Measurements from ENCODE around the gene TMEM108.

Gene TMEM108

DNA sequence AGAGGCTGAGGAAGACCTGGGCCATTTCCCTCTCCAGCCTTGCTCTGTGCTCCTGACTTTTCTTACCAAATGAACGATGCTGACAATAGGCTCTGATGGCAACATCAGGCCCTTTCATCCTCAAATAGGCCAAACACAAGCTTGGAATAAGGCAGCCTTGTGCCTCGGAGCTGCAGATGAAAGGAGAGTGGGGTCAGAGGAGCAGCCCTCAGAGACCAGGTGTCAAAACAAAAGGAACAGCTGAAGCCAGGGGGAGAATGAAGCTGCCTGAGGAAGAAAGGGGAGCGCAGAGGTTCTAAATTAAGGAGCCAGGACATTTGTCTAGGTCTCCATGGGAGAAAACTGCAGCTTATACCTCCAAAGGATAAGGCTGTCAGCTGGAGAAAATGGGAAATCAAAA, 366.7 kb downstream of the TMEM108 start:
- TF ChIP-seq SIN3A (IDR thresholded peaks at IDR 0.05; ENCODE audit: borderline replicate concordance, insufficient read depth, low read length) (no peak), TAF1 (IDR thresholded peaks at IDR 0.05; ENCODE audit: borderline replicate concordance, insufficient read depth, low read length) (no peak), FOXP2 (optimal IDR thresholded peaks at IDR 0.05; ENCODE audit: borderline replicate concordance, extremely low read depth, extremely low read length, insufficient read depth) (no peak), POLR2AphosphoS5 (IDR thresholded peaks at IDR 0.05; ENCODE audit: low read depth, low read length) (no peak)
- TF ChIP-seq, protein P1, sequence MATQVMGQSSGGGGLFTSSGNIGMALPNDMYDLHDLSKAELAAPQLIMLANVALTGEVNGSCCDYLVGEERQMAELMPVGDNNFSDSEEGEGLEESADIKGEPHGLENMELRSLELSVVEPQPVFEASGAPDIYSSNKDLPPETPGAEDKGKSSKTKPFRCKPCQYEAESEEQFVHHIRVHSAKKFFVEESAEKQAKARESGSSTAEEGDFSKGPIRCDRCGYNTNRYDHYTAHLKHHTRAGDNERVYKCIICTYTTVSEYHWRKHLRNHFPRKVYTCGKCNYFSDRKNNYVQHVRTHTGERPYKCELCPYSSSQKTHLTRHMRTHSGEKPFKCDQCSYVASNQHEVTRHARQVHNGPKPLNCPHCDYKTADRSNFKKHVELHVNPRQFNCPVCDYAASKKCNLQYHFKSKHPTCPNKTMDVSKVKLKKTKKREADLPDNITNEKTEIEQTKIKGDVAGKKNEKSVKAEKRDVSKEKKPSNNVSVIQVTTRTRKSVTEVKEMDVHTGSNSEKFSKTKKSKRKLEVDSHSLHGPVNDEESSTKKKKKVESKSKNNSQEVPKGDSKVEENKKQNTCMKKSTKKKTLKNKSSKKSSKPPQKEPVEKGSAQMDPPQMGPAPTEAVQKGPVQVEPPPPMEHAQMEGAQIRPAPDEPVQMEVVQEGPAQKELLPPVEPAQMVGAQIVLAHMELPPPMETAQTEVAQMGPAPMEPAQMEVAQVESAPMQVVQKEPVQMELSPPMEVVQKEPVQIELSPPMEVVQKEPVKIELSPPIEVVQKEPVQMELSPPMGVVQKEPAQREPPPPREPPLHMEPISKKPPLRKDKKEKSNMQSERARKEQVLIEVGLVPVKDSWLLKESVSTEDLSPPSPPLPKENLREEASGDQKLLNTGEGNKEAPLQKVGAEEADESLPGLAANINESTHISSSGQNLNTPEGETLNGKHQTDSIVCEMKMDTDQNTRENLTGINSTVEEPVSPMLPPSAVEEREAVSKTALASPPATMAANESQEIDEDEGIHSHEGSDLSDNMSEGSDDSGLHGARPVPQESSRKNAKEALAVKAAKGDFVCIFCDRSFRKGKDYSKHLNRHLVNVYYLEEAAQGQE (IDR thresholded peaks at IDR 0.05; ENCODE audit: insufficient read depth in 1 of 2, low read depth in 2 of 2, low read length in 2 of 2), result no peak

DNA sequence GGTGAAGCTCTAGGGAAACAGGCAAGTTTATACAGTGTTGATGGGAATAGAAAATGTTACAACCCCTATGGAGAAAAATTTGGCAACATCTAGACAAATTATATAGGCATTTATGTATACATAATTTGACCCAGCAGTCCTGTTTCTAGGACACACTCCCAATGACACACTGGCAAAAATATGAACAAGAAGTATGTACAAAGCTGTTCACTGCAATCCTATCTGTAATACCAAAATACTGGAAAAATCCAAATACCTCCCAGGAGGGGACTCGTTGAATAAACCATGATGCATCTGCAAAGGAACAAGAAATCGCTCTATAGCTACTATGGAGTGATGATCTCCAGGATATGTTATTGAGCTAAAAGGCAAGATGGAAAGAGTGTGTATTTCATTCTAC, 370.2 kb downstream of the TMEM108 start:
- no peak for TF ChIP-seq SIN3A (IDR thresholded peaks at IDR 0.05; ENCODE audit: borderline replicate concordance, insufficient read depth, low read length)
- TF ChIP-seq FOXP2 (optimal IDR thresholded peaks at IDR 0.05; ENCODE audit: borderline replicate concordance, extremely low read depth, extremely low read length, insufficient read depth), result no peak
- TF ChIP-seq, protein P1 (IDR thresholded peaks at IDR 0.05; ENCODE audit: insufficient read depth in 1 of 2, low read depth in 2 of 2, low read length in 2 of 2), result no peak
- no peak for TF ChIP-seq TAF1 (IDR thresholded peaks at IDR 0.05; ENCODE audit: borderline replicate concordance, insufficient read depth, low read length)
- TF ChIP-seq POLR2AphosphoS5 (IDR thresholded peaks at IDR 0.05; ENCODE audit: low read depth, low read length), result no peak

DNA sequence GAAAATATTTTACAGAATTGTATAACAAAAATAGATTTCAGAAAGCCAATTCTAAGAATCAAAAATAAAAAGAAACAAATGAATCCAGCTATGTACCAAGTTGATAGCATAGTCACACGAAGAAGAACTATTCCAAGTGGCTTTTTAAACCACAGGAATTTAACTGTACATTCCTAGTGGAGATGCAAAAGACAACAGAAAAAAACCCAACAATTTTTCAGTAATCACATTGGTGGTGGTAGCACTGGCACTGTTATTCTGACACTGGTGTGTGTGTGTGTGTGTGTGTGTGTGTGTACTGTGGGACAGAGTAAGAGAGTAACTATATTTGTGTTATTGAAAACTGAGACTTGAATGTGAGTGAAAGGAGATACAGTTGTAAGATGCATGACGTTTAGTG, 370.8 kb downstream of the TMEM108 start:
- no peak for TF ChIP-seq TAF1 (IDR thresholded peaks at IDR 0.05; ENCODE audit: borderline replicate concordance, insufficient read depth, low read length)
- TF ChIP-seq, protein P1 (IDR thresholded peaks at IDR 0.05; ENCODE audit: insufficient read depth in 1 of 2, low read depth in 2 of 2, low read length in 2 of 2), result no peak
- TF ChIP-seq POLR2AphosphoS5 (IDR thresholded peaks at IDR 0.05; ENCODE audit: low read depth, low read length), result no peak
- TF ChIP-seq SIN3A (IDR thresholded peaks at IDR 0.05; ENCODE audit: borderline replicate concordance, insufficient read depth, low read length), result no peak
- no peak for TF ChIP-seq FOXP2 (optimal IDR thresholded peaks at IDR 0.05; ENCODE audit: borderline replicate concordance, extremely low read depth, extremely low read length, insufficient read depth)

DNA sequence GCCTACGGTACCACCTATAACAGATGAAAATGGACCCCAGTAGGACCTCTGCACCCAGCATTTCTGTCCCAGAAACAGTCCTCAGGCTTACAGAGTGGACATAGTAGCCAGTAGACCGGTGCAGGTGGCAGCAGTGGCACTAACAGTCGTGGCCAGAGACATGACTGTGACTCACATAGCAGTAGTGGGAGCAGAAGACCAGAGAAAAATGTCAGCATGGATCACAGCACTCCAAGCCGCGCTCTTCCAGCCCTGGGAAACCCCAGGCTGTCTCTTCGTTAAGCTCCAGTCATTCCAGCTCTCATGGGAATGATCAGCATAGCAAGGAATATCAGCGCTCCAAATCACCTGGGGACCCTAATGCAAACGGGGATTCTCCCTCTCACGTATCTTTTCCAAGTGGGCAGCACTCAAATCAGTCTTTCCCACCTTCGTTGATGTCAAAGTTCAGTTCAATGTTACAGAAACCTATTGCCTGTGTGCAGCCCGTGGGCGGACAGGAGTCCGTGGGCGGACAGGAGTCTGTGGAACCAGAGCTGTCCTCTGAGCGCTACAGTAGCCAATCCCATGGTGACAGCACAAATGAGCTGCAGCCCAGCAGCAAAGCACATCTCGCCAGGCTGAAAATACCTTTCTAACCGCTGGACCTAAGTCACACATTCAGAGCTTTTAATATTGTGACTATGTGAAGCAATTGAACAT, 372.2 kb downstream of the TMEM108 start:
- TF ChIP-seq TAF1 (IDR thresholded peaks at IDR 0.05; ENCODE audit: borderline replicate concordance, insufficient read depth, low read length) (no peak), POLR2AphosphoS5 (IDR thresholded peaks at IDR 0.05; ENCODE audit: low read depth, low read length) (no peak), SIN3A (IDR thresholded peaks at IDR 0.05; ENCODE audit: borderline replicate concordance, insufficient read depth, low read length) (no peak), FOXP2 (optimal IDR thresholded peaks at IDR 0.05; ENCODE audit: borderline replicate concordance, extremely low read depth, extremely low read length, insufficient read depth) (no peak)
- TF ChIP-seq, protein P1 (IDR thresholded peaks at IDR 0.05; ENCODE audit: insufficient read depth in 1 of 2, low read depth in 2 of 2, low read length in 2 of 2), result no peak
